Endothelial cell of umbilical vein (primary cell): ENCODE data around the gene EMCN. TPM values are rescaled to one million over a fixed set of nuclear protein-coding genes. Genes with fewer than 3 reads are reported as not detected.

ENCODE experiments used
- BruUV-seq: library from RNA; stranded (reverse); fragments of 400-500 nt; replicated peaks from 2 replicates; lab custom pipeline; 2021; lab: Mats Ljungman, UMichigan
- CTCF ChIA-PET: fragments of 300-600, 350-600 bp; sonication (Branson Sonifier 250); formaldehyde crosslinking; loops from one replicate; lab custom pipeline; 2021; ENCODE audit warnings: antibody characterized with exemption, inconsistent platforms; lab: Charles Lee
- POLR2A ChIA-PET: fragments of 300-600, 350-600 bp; sonication (Branson Sonifier 250); formaldehyde crosslinking; loops from one replicate; lab custom pipeline; 2021; ENCODE audit warnings: antibody characterized with exemption, inconsistent platforms; lab: Charles Lee
- DNase-seq: peaks from one replicate; pipeline ENCODE4 v3.0.0-alpha.2; 2011; ENCODE audit warnings: low read depth, low spot score
- FAIRE-seq: peaks from 2 replicates; lab custom pipeline; 2011; peaks lifted over from hg19 to GRCh38; lab: Jason Lieb, UNC
- H2AFZ ChIP-seq: 2 replicates; pipeline ENCODE4 v1.6.0; 2012; ENCODE audit warnings: low read depth, low read length, control low read depth, inconsistent platforms
- H3K27ac ChIP-seq: 2 replicates; pipeline ENCODE4 v1.5.1; 2011; ENCODE audit warnings: low read depth, mild to moderate bottlenecking, control low read depth, low read length, moderate library complexity; ENCODE audit not compliant: insufficient read depth
- H3K27me3 ChIP-seq, 2 experiments: 2 replicates each; pipeline versions ENCODE4 v1.6.0 to v1.6.1; 2011; ENCODE audit warnings: low read length in 2 of 2, mixed read lengths in 1 of 2; ENCODE audit not compliant: control insufficient read depth in 2 of 2, insufficient read depth in 2 of 2
- H3K36me3 ChIP-seq, 2 experiments: 2 replicates in 1 of 2; 3 replicates in 1 of 2; pipeline ENCODE4 v1.5.1; 2011; ENCODE audit warnings: low read length in 2 of 2, mild to moderate bottlenecking in 1 of 2, moderate library complexity in 1 of 2; ENCODE audit not compliant: control insufficient read depth in 2 of 2, insufficient read depth in 2 of 2; ENCODE audit errors: extremely low read depth in 1 of 2
- H3K4me1 ChIP-seq: 3 replicates; pipeline ENCODE4 v1.5.1; 2011; ENCODE audit warnings: mild to moderate bottlenecking, low read length; ENCODE audit not compliant: control insufficient read depth, insufficient read depth; ENCODE audit errors: extremely low read depth
- H3K4me2 ChIP-seq: 2 replicates; pipeline ENCODE4 v1.6.1; 2011; ENCODE audit warnings: low read length, control low read depth, mixed read lengths; ENCODE audit not compliant: insufficient read depth
- H3K4me3 ChIP-seq, 3 experiments: fragments of 200-600 bp in 1 of 3; sonication (generic), shearing (Covaris generic) in 1 of 3; replicated peaks in 1 of 3; 2 replicates each; pipeline ENCODE4 v1.5.1; 2011 to 2016; ENCODE audit warnings: control low read depth in 3 of 3, low read length in 3 of 3, mild to moderate bottlenecking in 2 of 3, inconsistent platforms in 1 of 3, low read depth in 1 of 3, moderate library complexity in 1 of 3; ENCODE audit not compliant: insufficient read depth in 1 of 3
- H3K79me2 ChIP-seq: 2 replicates; pipeline ENCODE4 v1.6.0; 2012; ENCODE audit warnings: low read length, inconsistent platforms; ENCODE audit not compliant: control insufficient read depth, insufficient read depth
- H3K9ac ChIP-seq: replicated peaks from 2 replicates; pipeline ENCODE3; 2011; ENCODE audit warnings: low read length, control low read depth; ENCODE audit not compliant: insufficient read depth; ENCODE audit errors: extremely low read depth
- H3K9me1 ChIP-seq: replicated peaks from 3 replicates; pipeline ENCODE4 v1.6.0; 2011; ENCODE audit warnings: mild to moderate bottlenecking, low read length; ENCODE audit not compliant: control insufficient read depth, insufficient read depth; ENCODE audit errors: extremely low read depth
- H3K9me3 ChIP-seq: replicated peaks from 2 replicates; pipeline ENCODE4 v1.5.1; 2012; ENCODE audit warnings: low read length, inconsistent platforms; ENCODE audit not compliant: control insufficient read depth, insufficient read depth
- H4K20me1 ChIP-seq: replicated peaks from 2 replicates; pipeline ENCODE3; 2011; ENCODE audit warnings: mild to moderate bottlenecking, low read length; ENCODE audit not compliant: control insufficient read depth, insufficient read depth; ENCODE audit errors: extremely low read depth
- FOS ChIP-seq: IDR thresholded peaks from 2 replicates; pipeline ENCODE4 v1.6.1; 2011; ENCODE audit warnings: mild to moderate bottlenecking, low read length, moderate library complexity, borderline replicate concordance; ENCODE audit not compliant: insufficient read depth
- GATA2 ChIP-seq: IDR thresholded peaks from 2 replicates; pipeline ENCODE4 v1.7.0; 2011; ENCODE audit warnings: low read depth, mild to moderate bottlenecking, moderate library complexity, mixed read lengths, low read length; ENCODE audit not compliant: insufficient read length, insufficient read depth
- MYC ChIP-seq: IDR thresholded peaks from one replicate; pipeline ENCODE4 v1.6.1; 2011; ENCODE audit warnings: mild to moderate bottlenecking, low read depth, low read length
- dilution Hi-C: fragments of 300-500 bp; cut with MboI; formaldehyde crosslinking; loops from one replicate; pipeline ENCODE4 v1.15.0; 2019; ENCODE audit warnings: low sequenced_read_pairs; ENCODE audit not compliant: extremely low pct_ligation_motif_present
- intact Hi-C: fragments of 100-400 bp; cut with micrococcal nuclease; formaldehyde crosslinking; loops from one replicate; pipeline ENCODE4 v1.10.0; 2022
- polyA plus RNA-seq, 4 experiments: library from polyadenylated mRNA; depleted of rRNA in 3 of 4; stranded (reverse) in 3 of 4; unstranded in 1 of 4; fragments of >200 nt; gene quantifications; 2 replicates each; pipeline versions ENCODE4 v1.2.1 to v1.2.3, GENCODE V29; 2011 to 2012; ENCODE audit warnings: missing spikeins in 1 of 4
- total RNA-seq: library from RNA; stranded (reverse); gene quantifications from 2 replicates; pipeline ENCODE4 v1.2.3, GENCODE V29; 2021
- TF ChIP-seq, protein P1 (sequence below): IDR thresholded peaks from 2 replicates; pipeline ENCODE4 v1.6.1; 2011; ENCODE audit not compliant: insufficient read depth, insufficient read length
- TF ChIP-seq, protein P2 (sequence below), 2 donors: IDR thresholded peaks; 1 replicate in 1 of 2; 2 replicates in 1 of 2; pipeline ENCODE4 v1.5.1; 2011; ENCODE audit warnings: low read length in 2 of 2, mild to moderate bottlenecking in 2 of 2, moderate library complexity in 2 of 2, control low read depth in 1 of 2, inconsistent platforms in 1 of 2, low read depth in 1 of 2; ENCODE audit not compliant: insufficient read depth in 1 of 2; ENCODE audit errors: extremely low read depth in 1 of 2

The EMCN gene
- total and polyA plus RNA-seq, 2 donors (not counting 3 experiments of a cell fraction or from before 2014, with no cell fraction given), result 51.6 to 97.3 TPM

DNA sequence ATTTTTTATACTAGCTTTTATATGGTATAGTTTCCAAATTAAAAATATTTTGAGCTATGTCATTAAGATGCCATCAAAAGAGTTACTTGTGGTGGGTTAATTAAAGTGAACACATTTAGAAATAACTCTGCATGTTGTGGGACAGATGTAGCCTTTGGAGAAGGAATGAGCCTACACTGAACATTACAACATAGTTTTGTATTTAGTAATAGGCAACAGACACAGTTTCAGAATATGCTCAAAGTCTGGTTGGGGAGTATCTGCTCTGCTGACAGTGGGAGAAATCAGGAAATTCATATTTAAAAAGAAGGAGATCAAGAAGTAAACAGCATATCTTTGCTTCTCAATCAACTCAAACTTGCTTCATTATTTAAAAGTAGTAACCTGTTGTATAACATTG, 23.7 kb downstream of the EMCN start:
- ChIA-PET POLR2A (no interaction called here), CTCF (interaction anchor here (0.9 to 1.3 kb wide), 3 partner anchors 12 to 31 kb away, joined by 3 to 4 read pairs (median 3); no protein-coding TSS in a partner anchor)
- Histone ChIP-seq H3K9ac (no peak overlapping the region), H3K4me1 (peaks cover 10% of the 10 kb centered on the region), H3K9me1 (no peaks in the 10 kb centered on the region), H3K9me3 (no peaks in the 10 kb centered on the region), H2AFZ (no peak overlapping the region), H3K27me3 (no peaks in the 10 kb centered on the region), H3K4me2 (no peak overlapping the region), H3K79me2 (no peaks in the 10 kb centered on the region), H3K4me3 (no peak overlapping the region), H4K20me1 (no peaks in the 10 kb centered on the region), H3K27ac (no peak overlapping the region), H3K36me3 (no peaks in the 10 kb centered on the region)
- DNase-seq (no peak), FAIRE-seq (no peak)
- TF ChIP-seq GATA2, result no peak
- intact Hi-C loops (no loop called here), dilution Hi-C loops (no loop called here)
- BruUV-seq, result no TSS peak

DNA sequence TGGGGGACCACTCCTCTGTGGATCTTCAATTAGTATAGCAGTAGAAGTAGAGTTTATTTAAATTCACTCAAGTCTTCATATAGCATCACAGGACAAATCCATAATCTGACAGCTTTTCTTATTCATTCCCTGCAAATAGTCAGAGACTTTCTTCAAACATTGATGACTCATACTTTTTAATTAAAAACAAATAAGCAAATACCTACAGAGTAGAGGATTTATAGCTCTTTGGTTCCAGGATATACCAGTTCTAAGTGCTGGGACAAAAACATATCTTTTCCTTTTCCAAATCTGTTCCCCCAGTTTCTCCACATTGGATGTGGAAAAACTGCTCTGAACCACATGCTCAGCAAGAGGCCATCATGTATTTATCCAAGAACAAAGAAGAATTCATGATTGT, 24.1 kb downstream of the EMCN start:
- Histone ChIP-seq H3K9me1 (no peaks in the 10 kb centered on the region), H3K4me3 (no peak overlapping the region), H3K79me2 (no peaks in the 10 kb centered on the region), H3K27ac (no peak overlapping the region), H3K9me3 (no peaks in the 10 kb centered on the region), H2AFZ (no peak overlapping the region), H3K27me3 (no peaks in the 10 kb centered on the region), H3K4me1 (peaks cover 10% of the 10 kb centered on the region), H3K9ac (no peak overlapping the region), H4K20me1 (no peaks in the 10 kb centered on the region), H3K36me3 (no peaks in the 10 kb centered on the region), H3K4me2 (no peak overlapping the region)
- CTCF ChIA-PET, result interaction anchor here (0.9 to 1.2 kb wide), 2 partner anchors 11 to 32 kb away, joined by 3 read pairs; no protein-coding TSS in a partner anchor
- DNase-seq (peak; percentile 24), FAIRE-seq (no peak)
- intact Hi-C loops (no loop called here), dilution Hi-C loops (no loop called here)
- TF ChIP-seq, protein P1, sequence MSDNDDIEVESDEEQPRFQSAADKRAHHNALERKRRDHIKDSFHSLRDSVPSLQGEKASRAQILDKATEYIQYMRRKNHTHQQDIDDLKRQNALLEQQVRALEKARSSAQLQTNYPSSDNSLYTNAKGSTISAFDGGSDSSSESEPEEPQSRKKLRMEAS, result no peak
- TF ChIP-seq, protein P2, sequence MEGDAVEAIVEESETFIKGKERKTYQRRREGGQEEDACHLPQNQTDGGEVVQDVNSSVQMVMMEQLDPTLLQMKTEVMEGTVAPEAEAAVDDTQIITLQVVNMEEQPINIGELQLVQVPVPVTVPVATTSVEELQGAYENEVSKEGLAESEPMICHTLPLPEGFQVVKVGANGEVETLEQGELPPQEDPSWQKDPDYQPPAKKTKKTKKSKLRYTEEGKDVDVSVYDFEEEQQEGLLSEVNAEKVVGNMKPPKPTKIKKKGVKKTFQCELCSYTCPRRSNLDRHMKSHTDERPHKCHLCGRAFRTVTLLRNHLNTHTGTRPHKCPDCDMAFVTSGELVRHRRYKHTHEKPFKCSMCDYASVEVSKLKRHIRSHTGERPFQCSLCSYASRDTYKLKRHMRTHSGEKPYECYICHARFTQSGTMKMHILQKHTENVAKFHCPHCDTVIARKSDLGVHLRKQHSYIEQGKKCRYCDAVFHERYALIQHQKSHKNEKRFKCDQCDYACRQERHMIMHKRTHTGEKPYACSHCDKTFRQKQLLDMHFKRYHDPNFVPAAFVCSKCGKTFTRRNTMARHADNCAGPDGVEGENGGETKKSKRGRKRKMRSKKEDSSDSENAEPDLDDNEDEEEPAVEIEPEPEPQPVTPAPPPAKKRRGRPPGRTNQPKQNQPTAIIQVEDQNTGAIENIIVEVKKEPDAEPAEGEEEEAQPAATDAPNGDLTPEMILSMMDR (IDR thresholded peaks at IDR 0.05; ENCODE audit: extremely low read depth in 1 of 2, insufficient read depth in 1 of 2, low read depth in 1 of 2, low read length in 2 of 2), result no peak
- peak; percentile 36 for TF ChIP-seq FOS
- TF ChIP-seq MYC, result no peak
- POLR2A ChIA-PET, result no interaction called here
- no TSS peak for BruUV-seq
